ENCODE data around the gene RXRG.

DNA sequence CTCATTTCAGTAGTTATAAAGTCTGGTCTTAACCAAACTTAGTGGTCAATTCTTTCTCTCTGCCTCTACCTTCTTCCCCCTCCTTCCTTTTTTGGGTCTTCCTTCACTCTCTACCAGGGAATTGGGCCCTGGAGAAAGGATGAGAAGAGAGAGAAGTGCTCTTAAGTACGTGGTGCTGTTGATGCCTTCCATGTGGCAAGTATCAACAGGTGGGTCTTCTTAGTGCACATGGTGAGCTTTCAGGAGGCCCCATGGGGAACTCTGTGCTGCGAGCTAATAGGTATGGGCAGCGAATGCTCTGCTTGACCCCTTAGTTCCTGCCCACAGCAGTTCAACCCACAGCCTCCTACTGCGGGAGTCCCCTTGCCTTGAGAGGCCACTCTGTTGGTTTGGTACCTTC lies 49.0 kb downstream of the RXRG start:
- TF ChIP-seq, protein P1, sequence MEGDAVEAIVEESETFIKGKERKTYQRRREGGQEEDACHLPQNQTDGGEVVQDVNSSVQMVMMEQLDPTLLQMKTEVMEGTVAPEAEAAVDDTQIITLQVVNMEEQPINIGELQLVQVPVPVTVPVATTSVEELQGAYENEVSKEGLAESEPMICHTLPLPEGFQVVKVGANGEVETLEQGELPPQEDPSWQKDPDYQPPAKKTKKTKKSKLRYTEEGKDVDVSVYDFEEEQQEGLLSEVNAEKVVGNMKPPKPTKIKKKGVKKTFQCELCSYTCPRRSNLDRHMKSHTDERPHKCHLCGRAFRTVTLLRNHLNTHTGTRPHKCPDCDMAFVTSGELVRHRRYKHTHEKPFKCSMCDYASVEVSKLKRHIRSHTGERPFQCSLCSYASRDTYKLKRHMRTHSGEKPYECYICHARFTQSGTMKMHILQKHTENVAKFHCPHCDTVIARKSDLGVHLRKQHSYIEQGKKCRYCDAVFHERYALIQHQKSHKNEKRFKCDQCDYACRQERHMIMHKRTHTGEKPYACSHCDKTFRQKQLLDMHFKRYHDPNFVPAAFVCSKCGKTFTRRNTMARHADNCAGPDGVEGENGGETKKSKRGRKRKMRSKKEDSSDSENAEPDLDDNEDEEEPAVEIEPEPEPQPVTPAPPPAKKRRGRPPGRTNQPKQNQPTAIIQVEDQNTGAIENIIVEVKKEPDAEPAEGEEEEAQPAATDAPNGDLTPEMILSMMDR (IDR thresholded peaks at IDR 0.05), result no peak
- TF ChIP-seq POLR2A (IDR thresholded peaks at IDR 0.05), result no peak

Data from adrenal gland (tissue), 5 donors.